ENCODE measurements around the gene TMCO1. TPM values are rescaled to one million over a fixed set of nuclear protein-coding genes. Genes with fewer than 3 reads are reported as not detected.
"Not testable (repeated sequence)": the region's sequence is repeated elsewhere in the genome, so short reads cannot be mapped to it uniquely, and the experiment has no call there.

TMCO1 gene
- 10 to 100 TPM; 79.9 to 81.1 TPM for total RNA-seq

DNA sequence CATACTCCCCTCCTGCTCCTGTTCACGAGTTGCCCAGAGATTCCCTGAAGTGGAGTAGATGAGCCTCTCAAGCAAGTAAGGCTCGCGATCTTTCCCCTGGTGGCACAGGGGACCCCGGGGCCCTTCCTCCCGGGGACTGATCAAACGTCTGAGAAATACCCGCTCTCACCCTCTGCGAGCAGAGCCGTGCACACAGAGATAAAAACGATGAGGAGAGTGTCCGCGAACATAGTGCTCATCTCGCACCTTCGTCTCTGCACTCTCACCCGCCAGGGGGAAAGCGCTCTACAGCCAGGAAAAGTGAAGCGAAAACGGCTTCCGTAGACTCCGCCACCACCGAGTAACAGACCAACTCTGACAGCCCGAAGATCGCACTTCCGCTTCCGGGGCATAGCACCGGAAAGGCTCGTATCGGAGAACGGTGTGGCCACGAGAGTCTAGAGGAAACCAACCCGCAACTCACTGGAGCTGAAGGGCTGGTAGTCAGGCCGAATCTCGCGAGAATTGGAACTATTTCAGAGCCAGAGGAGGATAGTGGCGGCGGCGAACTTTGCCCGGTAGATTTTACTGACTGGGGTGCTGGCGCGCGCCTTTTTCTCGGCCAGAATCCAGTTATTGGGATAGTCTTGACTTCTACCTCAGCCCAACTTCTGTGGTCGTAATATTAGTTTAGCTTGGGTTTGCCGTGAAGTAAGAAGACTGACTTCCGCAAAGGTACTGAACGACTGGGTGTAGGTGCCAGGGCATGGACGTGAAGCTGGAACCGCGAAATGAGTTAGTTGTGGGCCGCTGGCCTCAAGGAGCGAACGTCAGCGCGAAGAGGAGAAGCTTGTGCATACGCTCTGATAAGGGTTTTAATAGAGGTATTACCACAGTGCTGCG, at the start of gene TMCO1:
Gene TMCO1, minus strand, starts transcription at position 356 of the 882 bp plus-strand sequence. Its CDS starts 117 bp downstream, at position 239.
- no peaks in the 10 kb centered on the region for H3K27me3 Mint-ChIP-seq
- peak; percentile 93 for DNase-seq
- H3K9me3 Mint-ChIP-seq: no peaks in the 10 kb centered on the region
- H3K4me3 Mint-ChIP-seq: peak within 1 kb of the TSS; percentile 98
- peaks cover 50% of the 10 kb centered on the region for H3K36me3 Mint-ChIP-seq
- peak within 1 kb of the TSS; percentile 97 for H3K27ac Mint-ChIP-seq
- peaks cover 38% of the 10 kb centered on the region for H3K4me1 Mint-ChIP-seq

DNA sequence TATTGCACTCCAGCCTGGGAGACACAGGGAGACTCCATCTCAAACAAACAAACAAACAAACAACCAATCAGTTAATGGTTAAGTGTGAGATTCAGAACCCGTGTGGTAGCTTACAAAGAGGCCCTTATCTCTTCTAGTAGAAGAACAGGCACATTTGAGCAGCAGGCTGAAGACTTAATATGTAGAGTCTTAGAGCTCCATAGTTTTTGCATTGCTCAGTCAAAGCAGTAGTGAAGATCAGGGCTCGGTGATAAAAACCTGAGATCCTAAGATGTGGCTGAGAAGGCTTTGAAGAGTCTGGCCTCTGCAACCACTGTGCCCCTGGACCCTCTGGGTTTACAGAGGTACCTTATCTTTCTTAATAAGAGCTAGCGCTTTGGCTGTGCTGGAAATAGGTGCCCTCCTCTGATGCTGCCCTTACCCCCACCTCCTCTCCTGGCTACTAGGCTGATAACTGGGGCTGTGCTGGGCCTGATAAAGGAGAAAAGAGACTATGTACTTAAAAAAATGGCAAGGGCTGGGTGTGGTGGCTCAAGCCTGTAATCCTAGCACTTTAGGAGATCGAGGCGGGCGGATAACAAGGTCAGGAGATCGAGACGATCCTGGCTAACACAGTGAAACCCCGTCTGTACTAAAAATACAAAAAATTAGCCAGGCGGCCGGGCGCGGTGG, 48.3 kb upstream of the TMCO1 start:
- no peak for DNase-seq
- no peaks in the 10 kb centered on the region for H3K27me3 Mint-ChIP-seq
- no peak overlapping the region for H3K27ac Mint-ChIP-seq
- no peak overlapping the region for H3K4me3 Mint-ChIP-seq
- no peaks in the 10 kb centered on the region for H3K36me3 Mint-ChIP-seq
- no peaks in the 10 kb centered on the region for H3K4me1 Mint-ChIP-seq
- no peaks in the 10 kb centered on the region for H3K9me3 Mint-ChIP-seq

DNA sequence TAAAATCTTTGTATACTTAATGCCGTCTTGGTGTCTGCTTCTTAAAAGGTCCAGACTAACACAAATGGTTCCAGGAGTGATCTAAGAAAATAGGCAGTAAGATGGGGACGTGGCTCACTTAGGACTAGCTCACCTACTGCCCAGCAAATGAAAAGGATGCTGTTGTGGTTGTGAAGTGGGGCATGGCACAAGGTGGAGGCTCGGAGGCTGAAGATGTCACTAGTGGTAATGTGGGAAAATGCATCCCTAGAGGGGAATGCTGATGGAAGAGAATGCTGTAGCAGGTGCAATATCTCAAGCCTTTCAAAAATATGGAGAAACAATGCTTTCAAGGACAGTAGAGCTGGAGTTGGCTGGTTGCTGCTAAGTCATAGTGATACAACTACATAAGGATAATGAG, 47.5 kb upstream of the TMCO1 start:
- Mint-ChIP-seq H3K4me1 (no peaks in the 10 kb centered on the region), H3K27me3 (peaks cover 3% of the 10 kb centered on the region), H3K27ac (no peak overlapping the region), H3K36me3 (no peaks in the 10 kb centered on the region), H3K9me3 (no peaks in the 10 kb centered on the region), H3K4me3 (no peak overlapping the region)
- DNase-seq: no peak

- H3K4me3 Mint-ChIP-seq: no peak overlapping the region
- H3K36me3 Mint-ChIP-seq: no peaks in the 10 kb centered on the region
- no peaks in the 10 kb centered on the region for H3K9me3 Mint-ChIP-seq
- peaks cover 3% of the 10 kb centered on the region for H3K27me3 Mint-ChIP-seq
- H3K27ac Mint-ChIP-seq: no peak overlapping the region
- no peaks in the 10 kb centered on the region for H3K4me1 Mint-ChIP-seq
- DNase-seq: no peak
Observed at GRCh38 chr1:165815725-165816124, 47.1 kb upstream of the TMCO1 start.

DNA sequence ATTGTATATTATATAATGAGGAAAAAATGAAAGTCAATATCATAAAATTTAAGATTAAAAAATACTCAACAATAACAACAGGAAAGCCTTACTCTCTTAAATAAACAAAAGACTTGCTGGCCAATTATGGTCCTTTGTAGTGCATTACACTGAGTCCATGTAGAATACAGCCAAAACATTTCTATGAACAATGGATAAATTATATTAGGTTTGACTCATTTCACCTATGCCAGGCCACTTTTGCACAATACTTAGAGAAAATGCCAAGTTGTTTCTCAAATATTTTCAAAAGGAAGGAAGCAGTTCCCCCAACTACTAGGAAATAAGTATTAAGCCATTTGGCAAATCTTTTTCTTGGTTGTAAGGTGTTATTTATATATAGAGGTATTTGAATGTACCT, 38.9 kb upstream of the TMCO1 start:
- Mint-ChIP-seq H3K4me3 (no peak overlapping the region), H3K9me3 (no peaks in the 10 kb centered on the region), H3K4me1 (no peaks in the 10 kb centered on the region), H3K36me3 (no peaks in the 10 kb centered on the region), H3K27me3 (peaks cover 3% of the 10 kb centered on the region), H3K27ac (no peak overlapping the region)
- no peak for DNase-seq

DNA sequence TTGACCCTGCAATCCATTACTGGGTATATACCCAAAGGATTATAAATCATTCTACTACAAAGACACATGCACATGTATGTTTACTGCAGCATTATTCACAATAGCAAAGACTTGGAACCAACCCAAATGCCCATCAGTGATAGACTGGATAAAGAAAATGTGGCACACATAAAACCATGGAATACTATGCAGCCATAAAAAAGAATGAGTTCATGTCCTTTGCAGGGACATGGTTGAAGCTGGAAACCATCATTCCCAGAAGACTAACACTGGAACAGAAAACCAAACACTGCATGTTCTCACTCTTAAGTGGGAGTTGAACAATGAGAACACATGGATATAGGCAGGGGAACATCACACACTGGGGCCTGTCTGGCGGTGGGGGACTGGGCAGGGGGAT, 35.8 kb upstream of the TMCO1 start:
- H3K4me3 Mint-ChIP-seq, H3K36me3 Mint-ChIP-seq, H3K27ac Mint-ChIP-seq, H3K4me1 Mint-ChIP-seq, H3K9me3 Mint-ChIP-seq, DNase-seq, H3K27me3 Mint-ChIP-seq: not testable (repeated sequence)

DNA sequence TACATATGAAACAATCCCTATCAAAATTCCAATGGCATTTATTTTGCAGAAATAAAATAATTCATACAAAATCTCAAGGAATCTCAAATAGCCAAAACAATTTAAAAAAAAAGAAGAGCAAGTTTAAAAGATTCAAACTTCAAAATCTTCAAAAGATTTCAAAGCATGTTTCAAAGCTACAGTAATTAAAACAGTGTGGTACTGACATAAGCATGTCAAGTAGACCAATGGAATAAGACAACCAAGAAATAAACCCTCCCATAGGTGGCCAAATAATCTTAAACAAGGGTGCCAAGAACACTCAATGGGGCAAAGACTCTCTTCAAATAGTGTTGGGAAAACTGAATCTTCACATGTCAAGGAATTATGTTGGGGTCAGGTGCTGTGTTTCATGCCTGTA, 30.7 kb upstream of the TMCO1 start:
- no peaks in the 10 kb centered on the region for H3K36me3 Mint-ChIP-seq
- H3K9me3 Mint-ChIP-seq: no peaks in the 10 kb centered on the region
- H3K4me1 Mint-ChIP-seq: no peaks in the 10 kb centered on the region
- H3K27ac Mint-ChIP-seq: no peak overlapping the region
- H3K27me3 Mint-ChIP-seq: peaks cover 12% of the 10 kb centered on the region
- no peak overlapping the region for H3K4me3 Mint-ChIP-seq
- no peak for DNase-seq

GRCh38 chr1:165795894-165796293, 27.2 kb upstream of the TMCO1 start:
- Mint-ChIP-seq H3K9me3 (no peaks in the 10 kb centered on the region), H3K27me3 (peaks cover 10% of the 10 kb centered on the region)

DNA sequence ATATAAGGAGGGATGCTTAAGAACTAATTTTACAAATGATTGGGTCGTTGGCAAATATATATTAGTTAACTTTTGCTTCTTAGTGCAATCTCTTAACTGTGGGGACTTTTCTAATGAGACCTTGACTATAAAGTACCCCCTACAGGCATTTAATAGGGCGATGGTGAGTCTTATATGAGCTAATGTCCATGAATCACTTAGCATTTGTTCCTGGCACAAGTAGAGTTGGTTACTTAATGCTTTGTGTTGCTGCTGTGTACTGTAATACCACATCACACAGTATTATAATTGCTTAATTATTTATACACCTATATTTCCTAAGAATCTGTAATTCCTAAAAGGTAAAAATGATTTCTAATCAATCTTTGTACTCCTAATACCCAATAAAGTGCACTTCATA, 25.3 kb upstream of the TMCO1 start:
- Mint-ChIP-seq H3K4me1 (no peaks in the 10 kb centered on the region), H3K4me3 (no peak overlapping the region), H3K9me3 (no peaks in the 10 kb centered on the region), H3K27me3 (peaks cover 10% of the 10 kb centered on the region), H3K27ac (no peak overlapping the region), H3K36me3 (no peaks in the 10 kb centered on the region)
- DNase-seq: no peak

More at GRCh38 chr1:165795894-165796293, 27.2 kb upstream of the TMCO1 start:
- Mint-ChIP-seq H3K4me3 (no peak overlapping the region), H3K27ac (no peak overlapping the region), H3K4me1 (no peaks in the 10 kb centered on the region), H3K36me3 (no peaks in the 10 kb centered on the region)
- DNase-seq: no peak

- Mint-ChIP-seq H3K9me3 (peaks cover 3% of the 10 kb centered on the region), H3K36me3 (peaks cover 5% of the 10 kb centered on the region), H3K4me3 (no peak overlapping the region), H3K4me1 (no peaks in the 10 kb centered on the region), H3K27me3 (peaks cover 2% of the 10 kb centered on the region), H3K27ac (no peak overlapping the region)
- DNase-seq: no peak
Observed at GRCh38 chr1:165787741-165788140, 19.1 kb upstream of the TMCO1 start.

- not testable (repeated sequence) for H3K4me1 Mint-ChIP-seq, H3K27ac Mint-ChIP-seq, H3K9me3 Mint-ChIP-seq, H3K36me3 Mint-ChIP-seq, H3K4me3 Mint-ChIP-seq, DNase-seq, H3K27me3 Mint-ChIP-seq
Observed at GRCh38 chr1:165783519-165783918, 14.9 kb upstream of the TMCO1 start.

- not testable (repeated sequence) for H3K9me3 Mint-ChIP-seq, H3K4me1 Mint-ChIP-seq, H3K27me3 Mint-ChIP-seq, DNase-seq, H3K27ac Mint-ChIP-seq, H3K4me3 Mint-ChIP-seq, H3K36me3 Mint-ChIP-seq
Observed at GRCh38 chr1:165778197-165778596, 9.5 kb upstream of the TMCO1 start.

DNA sequence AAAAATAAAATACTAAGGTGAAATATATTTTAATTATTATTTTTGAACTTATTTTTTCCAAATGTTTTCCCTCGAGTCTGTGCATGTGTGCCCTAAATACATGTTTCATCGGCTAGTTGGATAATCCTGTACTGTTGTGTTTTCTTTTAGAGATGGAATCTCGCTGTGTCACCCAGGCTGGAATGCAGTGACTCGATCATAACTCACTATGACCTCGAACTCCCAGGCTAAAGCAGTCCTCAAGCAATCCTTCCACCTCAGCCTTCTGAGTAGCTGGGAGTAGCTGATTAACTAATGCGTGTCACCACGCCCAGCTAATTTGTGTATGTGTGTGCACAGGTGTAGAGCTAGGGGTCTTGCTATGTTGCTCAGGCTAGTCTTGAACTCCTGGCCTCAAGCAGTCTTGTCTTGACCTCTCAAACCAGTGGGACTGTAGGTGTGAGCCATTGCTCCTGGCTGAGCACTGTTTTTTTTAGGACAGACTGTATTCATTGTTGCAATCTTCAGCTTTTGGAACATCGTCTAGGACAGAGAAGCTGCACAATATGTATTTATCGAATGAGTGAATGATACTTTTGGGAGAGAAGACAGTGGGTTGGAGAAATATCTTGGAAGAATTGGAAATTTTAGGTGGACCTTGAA, 4.8 kb upstream of the TMCO1 start:
- no peak for DNase-seq
- H3K4me1 Mint-ChIP-seq: peaks cover 8% of the 10 kb centered on the region
- no peaks in the 10 kb centered on the region for H3K27me3 Mint-ChIP-seq
- no peaks in the 10 kb centered on the region for H3K9me3 Mint-ChIP-seq
- no peak overlapping the region for H3K4me3 Mint-ChIP-seq
- no peak overlapping the region for H3K27ac Mint-ChIP-seq
- peaks cover 21% of the 10 kb centered on the region for H3K36me3 Mint-ChIP-seq

GRCh38 chr1:165772739-165773138, 4.1 kb upstream of the TMCO1 start:
- DNase-seq: no peak
- Mint-ChIP-seq H3K36me3 (peaks cover 28% of the 10 kb centered on the region), H3K4me1 (peaks cover 12% of the 10 kb centered on the region), H3K9me3 (no peaks in the 10 kb centered on the region), H3K4me3 (no peak overlapping the region), H3K27ac (no peak overlapping the region), H3K27me3 (no peaks in the 10 kb centered on the region)

GRCh38 chr1:165764277-165764676, 4.4 kb downstream of the TMCO1 start:
- no peak overlapping the region for H3K4me3 Mint-ChIP-seq
- H3K36me3 Mint-ChIP-seq: peaks cover 53% of the 10 kb centered on the region
- DNase-seq: no peak
- no peaks in the 10 kb centered on the region for H3K9me3 Mint-ChIP-seq
- H3K27ac Mint-ChIP-seq: no peak overlapping the region
- H3K27me3 Mint-ChIP-seq: no peaks in the 10 kb centered on the region
- H3K4me1 Mint-ChIP-seq: peaks cover 45% of the 10 kb centered on the region
